ENCODE measurements around the gene NEK1. TPM values are rescaled to one million over a fixed set of nuclear protein-coding genes. Genes with fewer than 3 reads are reported as not detected.

NEK1 gene
- total and polyA plus RNA-seq, 7 donors = 3.9 to 19.1 (median 16.1) TPM

DNA sequence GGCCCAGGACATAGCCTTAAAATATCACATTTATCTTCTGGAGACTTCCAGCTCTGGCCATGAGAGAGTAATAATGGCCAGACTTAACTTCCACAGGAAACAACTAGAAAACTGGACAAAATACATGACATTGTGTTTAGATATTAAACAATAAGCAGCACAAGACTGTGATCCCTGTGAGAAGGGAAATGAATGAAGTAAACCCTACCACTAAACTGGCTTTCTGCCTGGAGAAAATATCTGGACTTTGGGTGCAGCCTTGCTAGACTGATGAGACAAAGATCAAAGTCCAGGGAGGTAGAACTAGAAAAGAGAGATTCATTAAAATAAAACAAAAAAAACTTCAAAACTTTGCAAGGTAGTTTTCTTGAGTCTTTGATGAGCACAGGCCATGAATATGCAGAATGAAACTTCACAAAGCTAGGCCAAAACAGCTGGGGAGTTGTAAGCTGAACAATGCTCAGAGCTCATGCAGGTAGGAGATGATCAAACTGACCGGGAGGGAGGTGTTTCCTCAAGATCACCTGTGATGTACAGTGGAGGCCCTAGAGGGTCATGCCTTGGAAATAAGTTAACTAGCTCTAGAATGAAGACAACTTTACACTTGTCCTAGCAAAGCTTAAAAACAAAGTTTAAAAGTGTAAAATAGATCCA is 194.6 kb downstream of the NEK1 start:
- no peak for TF ChIP-seq EP300 (IDR thresholded peaks at IDR 0.05)
- no peak for TF ChIP-seq CTCF (IDR thresholded peaks at IDR 0.05)
- TF ChIP-seq POLR2AphosphoS5 (IDR thresholded peaks at IDR 0.05) = no peak
- no peak for TF ChIP-seq POLR2A (IDR thresholded peaks at IDR 0.05)
- Histone ChIP-seq H3K27me3 (no peaks in the 10 kb centered on the region), H3K9me3 (no peaks in the 10 kb centered on the region), H3K27ac (no peak overlapping the region), H3K36me3 (peaks cover 0 to 3% (median 0%) of the 10 kb centered on the region in 4 donors), H3K4me1 (no peaks in the 10 kb centered on the region), H3K4me3 (no peak overlapping the region)
- DNase-seq = no peak
- WGBS, 2 donors = 94% methylated on average over 1 of the region's 1 CpG
- intact Hi-C loops (cut with DNase I) = no loop called here

GRCh38 chr4:169416997-169417396 is 195.4 kb downstream of the NEK1 start:
- DNase-seq = no peak
- H3K9me3 ChIP-seq = no peaks in the 10 kb centered on the region
- no peak overlapping the region for H3K4me3 ChIP-seq
- no peaks in the 10 kb centered on the region for H3K27me3 ChIP-seq
- intact Hi-C loops (cut with DNase I) = no loop called here
- H3K27ac ChIP-seq = no peak overlapping the region
- peaks cover 0 to 3% (median 0%) of the 10 kb centered on the region in 4 donors for H3K36me3 ChIP-seq
- no peaks in the 10 kb centered on the region for H3K4me1 ChIP-seq
- TF ChIP-seq CTCF (IDR thresholded peaks at IDR 0.05) (no peak), POLR2A (IDR thresholded peaks at IDR 0.05) (no peak), EP300 (IDR thresholded peaks at IDR 0.05) (no peak), POLR2AphosphoS5 (IDR thresholded peaks at IDR 0.05) (no peak)

DNA sequence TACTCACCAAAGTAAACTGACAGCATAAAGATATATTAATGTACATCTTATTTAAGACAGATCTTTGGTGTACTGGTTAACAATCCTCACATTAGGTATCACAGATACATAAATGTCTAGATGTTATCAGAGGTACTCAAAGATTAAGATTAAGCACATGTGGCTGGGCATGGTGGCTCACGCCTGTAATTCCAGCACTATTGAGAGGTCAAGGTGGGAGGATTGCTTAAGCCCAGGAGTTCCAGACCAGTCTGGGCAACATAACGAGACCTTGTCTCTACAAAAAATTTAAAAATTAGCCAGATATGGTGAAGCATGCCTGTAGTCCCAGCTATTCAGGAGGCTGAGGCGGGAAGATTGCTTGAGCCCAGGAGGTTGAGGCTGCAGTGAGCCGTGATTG is 195.9 kb downstream of the NEK1 start:
- H3K36me3 ChIP-seq = peaks cover 0 to 3% (median 0%) of the 10 kb centered on the region in 4 donors
- H3K27me3 ChIP-seq = no peaks in the 10 kb centered on the region
- H3K27ac ChIP-seq = no peak overlapping the region
- WGBS, 2 donors = 97% methylated on average over 4 of the region's 4 CpGs
- DNase-seq = no peak
- H3K4me1 ChIP-seq = no peaks in the 10 kb centered on the region
- no peak for TF ChIP-seq POLR2A (IDR thresholded peaks at IDR 0.05)
- no peak for TF ChIP-seq CTCF (IDR thresholded peaks at IDR 0.05)
- TF ChIP-seq EP300 (IDR thresholded peaks at IDR 0.05) = no peak
- no peak for TF ChIP-seq POLR2AphosphoS5 (IDR thresholded peaks at IDR 0.05)
- no peak overlapping the region for H3K4me3 ChIP-seq
- intact Hi-C loops (cut with DNase I) = no loop called here
- H3K9me3 ChIP-seq = no peaks in the 10 kb centered on the region

DNA sequence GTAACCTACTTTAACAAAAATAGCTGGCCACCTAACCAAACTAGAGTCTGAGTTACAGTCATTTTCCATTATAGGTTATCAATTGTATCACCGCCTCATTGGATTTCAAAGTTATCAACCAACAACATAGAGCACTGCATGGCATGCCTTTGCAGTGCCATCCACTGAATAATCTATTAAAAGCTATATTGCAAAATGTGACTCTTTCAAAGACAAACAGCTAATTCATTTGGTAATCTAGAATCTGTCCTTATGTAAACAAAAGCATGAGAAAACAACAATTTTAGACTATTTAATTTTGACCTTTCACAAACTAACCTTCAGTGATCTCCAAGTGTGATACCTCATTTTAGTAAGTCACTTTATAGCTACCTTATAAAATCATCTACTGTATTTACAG is 197.5 kb downstream of the NEK1 start:
- DNase-seq = no peak
- Histone ChIP-seq H3K27me3 (no peaks in the 10 kb centered on the region), H3K9me3 (no peaks in the 10 kb centered on the region), H3K36me3 (no peaks in the 10 kb centered on the region), H3K4me3 (no peak overlapping the region), H3K27ac (no peak overlapping the region), H3K4me1 (no peaks in the 10 kb centered on the region)
- intact Hi-C loops (cut with DNase I) = no loop called here
- 96 to 100% methylated on average over 1 of the region's 1 CpG for WGBS, 2 donors
- no peak for TF ChIP-seq POLR2A (IDR thresholded peaks at IDR 0.05)

DNA sequence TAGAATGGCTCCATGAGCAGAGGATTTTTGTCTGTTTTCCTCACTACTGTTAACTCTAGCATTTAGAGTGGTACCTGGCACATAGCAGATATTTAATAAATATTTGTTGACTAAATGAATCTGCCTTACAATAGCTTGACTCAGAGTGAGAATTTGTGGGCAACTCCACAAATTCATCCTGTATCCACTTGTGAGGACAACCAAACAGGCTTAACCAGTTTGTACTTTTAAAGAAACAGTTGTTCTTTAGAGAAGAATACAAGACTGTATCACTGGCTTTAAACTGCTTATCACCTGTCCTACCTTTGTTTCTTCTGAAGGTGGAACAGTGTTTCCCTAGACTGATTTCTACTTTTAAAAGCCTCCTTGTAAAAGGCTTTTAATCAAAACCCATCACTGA is 200.3 kb downstream of the NEK1 start:
- DNase-seq = no peak
- no peaks in the 10 kb centered on the region for H3K9me3 ChIP-seq
- no peaks in the 10 kb centered on the region for H3K27me3 ChIP-seq
- intact Hi-C loops (cut with DNase I) = no loop called here
- no peaks in the 10 kb centered on the region for H3K4me1 ChIP-seq
- no peak overlapping the region for H3K27ac ChIP-seq
- TF ChIP-seq CTCF (IDR thresholded peaks at IDR 0.05) = no peak
- TF ChIP-seq POLR2AphosphoS5 (IDR thresholded peaks at IDR 0.05) = no peak
- TF ChIP-seq POLR2A (IDR thresholded peaks at IDR 0.05) = no peak
- no peak for TF ChIP-seq EP300 (IDR thresholded peaks at IDR 0.05)
- H3K4me3 ChIP-seq = no peak overlapping the region
- no peaks in the 10 kb centered on the region for H3K36me3 ChIP-seq
